ENCODE data around the gene THSD4. TPM values are rescaled to one million over a fixed set of nuclear protein-coding genes. Genes with fewer than 3 reads are reported as not detected.

The THSD4 gene
- total and polyA plus RNA-seq, 9 of the 15 experiments (the other 6 are each of a cell fraction or from before 2014, with no cell fraction given), result 0.04 TPM; not detected in 5

- FAIRE-seq (no peak), ATAC-seq (no peak), DNase-seq (ENCODE audit: extremely low read depth in 1 of 4, low spot score in 3 of 4) (no peak)
- TF ChIP-seq ZNF232 (CRISPR knock-in tag; IDR thresholded peaks at IDR 0.05) (no peak), PRPF4 (IDR thresholded peaks at IDR 0.05; ENCODE audit: insufficient read depth, low read depth, low read length, poor library complexity, severe bottlenecking) (no peak), CREB3 (tag; conservative IDR thresholded peaks at IDR 0.05; ENCODE audit: low read depth) (no peak), MLLT1 (IDR thresholded peaks at IDR 0.05) (no peak), PHF21A (IDR thresholded peaks at IDR 0.05; ENCODE audit: borderline replicate concordance, low read depth) (no peak), SMARCA4 (IDR thresholded peaks at IDR 0.05) (no peak), KAT2B (IDR thresholded peaks at IDR 0.05; ENCODE audit: low read depth, low read length) (no peak), GABPB2 (CRISPR knock-in tag; conservative IDR thresholded peaks at IDR 0.05) (no peak), JUN (IDR thresholded peaks at IDR 0.05; ENCODE audit: borderline replicate concordance, low read depth, low read length) (no peak), JUN (CRISPR knock-in tag; IDR thresholded peaks at IDR 0.05; ENCODE audit: borderline replicate concordance) (no peak), BMI1 (IDR thresholded peaks at IDR 0.05; ENCODE audit: low read length) (no peak), HDGF (IDR thresholded peaks at IDR 0.05) (no peak), FOXA3 (CRISPR knock-in tag; conservative IDR thresholded peaks at IDR 0.05 in 1 of 2, IDR thresholded peaks at IDR 0.05 in 1 of 2) (no peak), HSF4 (CRISPR knock-in tag; IDR thresholded peaks at IDR 0.05; ENCODE audit: borderline replicate concordance) (no peak), ZC3H11A (IDR thresholded peaks at IDR 0.05; ENCODE audit: low read depth, low read length) (no peak), MITF (IDR thresholded peaks at IDR 0.05) (no peak), POLR2AphosphoS2 (IDR thresholded peaks at IDR 0.05; ENCODE audit: low read length) (no peak)
- H3K4me1 ChIP-seq (replicated peaks in 1 of 2; ENCODE audit: control insufficient read depth in 2 of 2, insufficient read depth in 2 of 2, low read length in 2 of 2), result no peaks in the 10 kb centered on the region; a peak in 1 of 5 replicates
- H3K79me2 ChIP-seq (ENCODE audit: control insufficient read depth, insufficient read depth, low read length), result no peaks in the 10 kb centered on the region
- no peaks in the 10 kb centered on the region for H3K9me1 ChIP-seq (ENCODE audit: control insufficient read depth, insufficient read depth, low read length)
- no peaks in the 10 kb centered on the region for H3K9me3 ChIP-seq (replicated peaks; ENCODE audit: control insufficient read depth, insufficient read depth, low read depth, low read length)
- H3K27me3 ChIP-seq (ENCODE audit: control insufficient read depth in 2 of 2, insufficient read depth in 2 of 2, low read length in 2 of 2), result no peaks in the 10 kb centered on the region; a peak in 1 of 5 replicates
- H3K27ac ChIP-seq (ENCODE audit: extremely low read depth, low read depth, low read length), result no peak overlapping the region
- no peak overlapping the region for H2AFZ ChIP-seq (ENCODE audit: low read depth, low read length)
- WGBS (ENCODE audit: insufficient coverage, low coverage, missing lambda C conversion rate), result 0% methylated on average over 1 of the region's 1 CpG
- in situ Hi-C loops (cut with MboI) (no loop called here), intact Hi-C loops (cut with micrococcal nuclease) (no loop called here)
- BruUV-seq (replicated peaks), result no TSS peak
- ChIA-PET POLR2A (no interaction called here), CTCF (ENCODE audit: low intra/inter-chr PET ratio) (interaction anchor here (0.6 kb wide), 1 partner anchor 1409 kb away, joined by 3 read pairs; no protein-coding TSS in a partner anchor)
- H3K9ac ChIP-seq (ENCODE audit: insufficient read depth in 1 of 2, low read depth in 2 of 2, low read length in 2 of 2), result no peak overlapping the region
- H3K4me3 ChIP-seq, result no peak overlapping the region
- H4K20me1 ChIP-seq (replicated peaks; ENCODE audit: control insufficient read depth, insufficient read depth, low read length), result no peaks in the 10 kb centered on the region
- no peak overlapping the region for H3K4me2 ChIP-seq (ENCODE audit: insufficient read depth, low read length)
- no peaks in the 10 kb centered on the region for H3K36me3 ChIP-seq (ENCODE audit: control insufficient read depth, insufficient read depth, low read length)
Measured at GRCh38 chr15:71502077-71502432, 386.8 kb downstream of the THSD4 start.
